Myocyte (in vitro differentiated cells): ENCODE results near the gene UPP1. TPM values are rescaled to one million over a fixed set of nuclear protein-coding genes. Genes with fewer than 3 reads are reported as not detected.

Experiments used
- total RNA-seq: library from RNA; depleted of rRNA; stranded (reverse); fragments of >200 nt; gene quantifications from 2 replicates; pipeline ENCODE4 v1.2.3, GENCODE V29; 2014

Gene UPP1
- total RNA-seq, 1 donor from 2014 or later = 7.7 TPM

Other genes starting within 250 kb of the UPP1 start
- 0.03 and 0.10 TPM in 2 replicates for gene PKD1L1, start 140.8 kb upstream of the UPP1 start, total RNA-seq
- 47.0 and 73.0 TPM in 2 replicates for gene HUS1, start 109.7 kb upstream of the UPP1 start, total RNA-seq
- gene SUN3, start 60.2 kb upstream of the UPP1 start, total RNA-seq = 0.32 TPM in 1 of 2 replicates, not detected in the other
- gene C7orf57, start 53.7 kb upstream of the UPP1 start, total RNA-seq = 0.83 and 1.1 TPM in 2 replicates
- 1.7 and 2.4 TPM in 2 replicates for gene ABCA13, start 82.2 kb downstream of the UPP1 start, total RNA-seq